Activated T-helper 2 cell treated with anti-CD3 and anti-CD28 coated beads, Interferon-gamma antibody, Interleukin-2, Interleukin-4, amounts not matched to agents 10 μg/mL and 5 μg/mL and 100 μg/mL, durations not matched to agents 14 hours and 24 hours and 36 hours (primary cell): Measurements from ENCODE around the gene MSH5. TPM values are rescaled to one million over a fixed set of nuclear protein-coding genes. Genes with fewer than 3 reads are reported as not detected.

Experiments
- DNase-seq: peaks from one replicate; pipeline ENCODE4 v3.0.0; 2021; ENCODE audit warnings: low spot score
- H3K27ac Mint-ChIP-seq: one replicate; pipeline ENCODE4 v1.8.0; 2021; ENCODE audit warnings: mixed read lengths
- H3K27me3 Mint-ChIP-seq: one replicate; pipeline ENCODE4 v1.8.0; 2021; ENCODE audit warnings: low read depth, mixed read lengths
- H3K36me3 Mint-ChIP-seq: one replicate; pipeline ENCODE4 v1.8.0; 2021; ENCODE audit warnings: low read depth, mixed read lengths
- H3K4me1 Mint-ChIP-seq: one replicate; pipeline ENCODE4 v1.8.0; 2021; ENCODE audit warnings: low read depth, mixed read lengths
- H3K4me3 Mint-ChIP-seq: one replicate; pipeline ENCODE4 v1.8.0; 2021; ENCODE audit warnings: low read depth, mild to moderate bottlenecking, moderate library complexity, mixed read lengths
- H3K9me3 Mint-ChIP-seq: one replicate; pipeline ENCODE4 v1.8.0; 2021; ENCODE audit warnings: mixed read lengths
- intact Hi-C: fragments of 100-400 bp; cut with micrococcal nuclease; formaldehyde crosslinking; loops from one replicate; pipeline ENCODE4 v1.15.1; 2023
- total RNA-seq: library from RNA; stranded (reverse); gene quantifications from 2 replicates; pipeline ENCODE4 v1.2.3, GENCODE V29; 2022

The MSH5 gene
- total RNA-seq, 1 donor from 2014 or later: 93.3 TPM

GRCh38 chr6:31775184-31775583 lies 35.4 kb downstream of the MSH5 start:
- Mint-ChIP-seq H3K36me3 (peaks cover 24% of the 10 kb centered on the region), H3K27me3 (no peaks in the 10 kb centered on the region), H3K4me3 (no peak overlapping the region), H3K27ac (peak overlapping the region; percentile 52), H3K9me3 (no peaks in the 10 kb centered on the region), H3K4me1 (peaks cover 29% of the 10 kb centered on the region)
- intact Hi-C loops: no loop called here
- DNase-seq: no peak

GRCh38 chr6:31775633-31776484 lies 36.1 kb downstream of the MSH5 start:
- H3K4me1 Mint-ChIP-seq: peaks cover 29% of the 10 kb centered on the region
- H3K27me3 Mint-ChIP-seq: no peaks in the 10 kb centered on the region
- no peaks in the 10 kb centered on the region for H3K9me3 Mint-ChIP-seq
- no peak for DNase-seq
- H3K36me3 Mint-ChIP-seq: peaks cover 28% of the 10 kb centered on the region
- H3K4me3 Mint-ChIP-seq: peak overlapping the region; percentile 31
- intact Hi-C loops: loop anchor here (2.0 kb wide), 1 partner anchor 37 kb away; no protein-coding TSS in a partner anchor
- peak overlapping the region; percentile 57 for H3K27ac Mint-ChIP-seq

GRCh38 chr6:31776485-31776988 lies 36.7 kb downstream of the MSH5 start:
- Mint-ChIP-seq H3K4me1 (peaks cover 24% of the 10 kb centered on the region), H3K4me3 (peak overlapping the region; percentile 31), H3K27me3 (no peaks in the 10 kb centered on the region), H3K27ac (peak overlapping the region; percentile 83), H3K36me3 (peaks cover 27% of the 10 kb centered on the region), H3K9me3 (no peaks in the 10 kb centered on the region)
- intact Hi-C loops: loop anchor here (2.0 kb wide), 1 partner anchor 38 kb away; no protein-coding TSS in a partner anchor
- no peak for DNase-seq

GRCh38 chr6:31776989-31777666 lies 37.3 kb downstream of the MSH5 start, which contains the start of gene VWA7:
Gene VWA7, minus strand, starts transcription at chr6:31777328. Its CDS starts 549 bp downstream, at chr6:31776779.
- Mint-ChIP-seq H3K27me3 (no peaks in the 10 kb centered on the region), H3K27ac (peak within 1 kb of the TSS; percentile 83), H3K9me3 (no peaks in the 10 kb centered on the region), H3K36me3 (peaks cover 30% of the 10 kb centered on the region), H3K4me3 (peak within 1 kb of the TSS; percentile 31), H3K4me1 (peaks cover 23% of the 10 kb centered on the region)
- peak; percentile 70 for DNase-seq
- intact Hi-C loops: loop anchor here (2.0 kb wide), 1 partner anchor 38 kb away; no protein-coding TSS in a partner anchor

- Mint-ChIP-seq H3K36me3 (peaks cover 33% of the 10 kb centered on the region), H3K27ac (peak overlapping the region; percentile 83), H3K4me3 (peak overlapping the region; percentile 13), H3K9me3 (no peaks in the 10 kb centered on the region), H3K27me3 (no peaks in the 10 kb centered on the region), H3K4me1 (peaks cover 23% of the 10 kb centered on the region)
- intact Hi-C loops: loop anchor here (2.0 kb wide), 1 partner anchor 39 kb away; no protein-coding TSS in a partner anchor
- DNase-seq: no peak
These were observed 37.9 kb downstream of the MSH5 start for GRCh38 chr6:31777667-31778050.

- H3K4me1 Mint-ChIP-seq: peaks cover 19% of the 10 kb centered on the region
- no peak overlapping the region for H3K27ac Mint-ChIP-seq
- no peaks in the 10 kb centered on the region for H3K9me3 Mint-ChIP-seq
- H3K36me3 Mint-ChIP-seq: peaks cover 38% of the 10 kb centered on the region
- DNase-seq: no peak
- intact Hi-C loops: no loop called here
- no peak overlapping the region for H3K4me3 Mint-ChIP-seq
- no peaks in the 10 kb centered on the region for H3K27me3 Mint-ChIP-seq
These were observed 38.4 kb downstream of the MSH5 start for GRCh38 chr6:31778193-31778592.

GRCh38 chr6:31778999-31779885 lies 39.4 kb downstream of the MSH5 start:
- peaks cover 43% of the 10 kb centered on the region for H3K36me3 Mint-ChIP-seq
- intact Hi-C loops: no loop called here
- H3K27ac Mint-ChIP-seq: no peak overlapping the region

GRCh38 chr6:31779908-31780307 lies 40.1 kb downstream of the MSH5 start:
- Mint-ChIP-seq H3K9me3 (no peaks in the 10 kb centered on the region), H3K36me3 (peaks cover 49% of the 10 kb centered on the region), H3K27ac (no peak overlapping the region), H3K27me3 (no peaks in the 10 kb centered on the region), H3K4me3 (no peak overlapping the region), H3K4me1 (peaks cover 19% of the 10 kb centered on the region)
- intact Hi-C loops: no loop called here
- no peak for DNase-seq

More at GRCh38 chr6:31778999-31779885, 39.4 kb downstream of the MSH5 start:
- Mint-ChIP-seq H3K4me3 (no peak overlapping the region), H3K4me1 (peaks cover 19% of the 10 kb centered on the region), H3K27me3 (no peaks in the 10 kb centered on the region), H3K9me3 (no peaks in the 10 kb centered on the region)
- no peak for DNase-seq

- H3K4me3 Mint-ChIP-seq: no peak overlapping the region
- no peak for DNase-seq
- no peaks in the 10 kb centered on the region for H3K9me3 Mint-ChIP-seq
- intact Hi-C loops: no loop called here
- H3K36me3 Mint-ChIP-seq: peaks cover 55% of the 10 kb centered on the region
- H3K27ac Mint-ChIP-seq: no peak overlapping the region
- H3K4me1 Mint-ChIP-seq: peaks cover 13% of the 10 kb centered on the region
- H3K27me3 Mint-ChIP-seq: no peaks in the 10 kb centered on the region
These were observed 40.9 kb downstream of the MSH5 start for GRCh38 chr6:31780507-31781243.

- peaks cover 8% of the 10 kb centered on the region for H3K4me1 Mint-ChIP-seq
- H3K27ac Mint-ChIP-seq: no peak overlapping the region
- intact Hi-C loops: no loop called here
These were observed 41.7 kb downstream of the MSH5 start for GRCh38 chr6:31781244-31782125.

More at GRCh38 chr6:31781244-31782125, 41.7 kb downstream of the MSH5 start:
- Mint-ChIP-seq H3K27me3 (no peaks in the 10 kb centered on the region), H3K36me3 (peaks cover 59% of the 10 kb centered on the region), H3K4me3 (no peak overlapping the region), H3K9me3 (no peaks in the 10 kb centered on the region)
- DNase-seq: no peak
